ENCODE results near the gene TICAM1. TPM values are rescaled to one million over a fixed set of nuclear protein-coding genes. Genes with fewer than 3 reads are reported as not detected.
"Not testable (repeated sequence)": the region's sequence is repeated elsewhere in the genome, so short reads cannot be mapped to it uniquely, and the experiment has no call there.

Gene TICAM1
- total RNA-seq, 1 experiment from 2014 or later = 2.6 TPM

DNA sequence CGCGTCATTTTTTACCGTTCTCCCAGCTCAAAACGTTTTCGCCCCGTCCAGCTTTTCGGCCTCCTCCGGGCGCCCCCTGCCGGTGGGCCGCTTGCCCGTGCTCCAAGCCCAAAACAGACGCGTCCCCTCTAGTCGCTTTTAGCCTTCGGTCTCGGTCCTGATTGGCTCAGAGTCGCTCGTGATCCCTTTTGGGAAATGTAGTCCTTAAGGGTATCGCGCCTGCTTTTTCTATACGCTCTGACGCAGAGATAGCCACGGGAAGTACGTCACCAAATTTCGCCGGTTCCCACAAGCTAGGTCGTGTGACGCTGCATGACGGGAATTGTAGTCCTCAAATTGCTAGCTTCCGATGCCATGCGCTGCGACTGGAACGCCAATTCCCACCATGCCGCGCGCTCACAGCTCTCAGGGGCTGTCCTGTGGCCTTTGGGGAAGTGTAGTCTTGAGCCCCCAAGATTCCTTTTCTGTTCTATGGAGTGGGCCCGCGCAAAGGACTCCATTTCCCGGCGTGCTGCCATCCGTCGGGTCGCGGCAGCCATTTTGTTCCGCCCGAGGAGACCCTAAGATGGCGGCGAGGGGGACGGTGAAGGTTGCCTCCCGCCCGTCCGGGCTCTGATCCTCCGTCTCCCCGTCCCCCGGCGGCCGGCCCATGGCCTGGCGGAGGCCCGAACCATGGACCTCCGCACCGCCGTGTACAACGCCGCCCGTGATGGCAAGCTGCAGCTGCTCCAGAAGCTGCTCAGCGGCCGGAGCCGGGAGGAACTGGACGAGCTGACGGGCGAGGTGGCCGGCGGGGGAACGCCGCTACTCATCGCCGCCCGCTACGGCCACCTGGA, 40.1 kb downstream of the TICAM1 start, which contains the start of gene FEM1A:
FEM1A (plus strand) TSS at position 552 of the 836 bp plus-strand sequence; CDS start at position 673, 121 bp downstream.
- in situ Hi-C loops (cut with HindIII; ENCODE audit: low pct_unique_long_range_greater_than_20kb, low sequenced_read_pairs) = no loop called here
- DNase-seq (ENCODE audit: low read depth, low spot score) = peak; percentile 100

DNA sequence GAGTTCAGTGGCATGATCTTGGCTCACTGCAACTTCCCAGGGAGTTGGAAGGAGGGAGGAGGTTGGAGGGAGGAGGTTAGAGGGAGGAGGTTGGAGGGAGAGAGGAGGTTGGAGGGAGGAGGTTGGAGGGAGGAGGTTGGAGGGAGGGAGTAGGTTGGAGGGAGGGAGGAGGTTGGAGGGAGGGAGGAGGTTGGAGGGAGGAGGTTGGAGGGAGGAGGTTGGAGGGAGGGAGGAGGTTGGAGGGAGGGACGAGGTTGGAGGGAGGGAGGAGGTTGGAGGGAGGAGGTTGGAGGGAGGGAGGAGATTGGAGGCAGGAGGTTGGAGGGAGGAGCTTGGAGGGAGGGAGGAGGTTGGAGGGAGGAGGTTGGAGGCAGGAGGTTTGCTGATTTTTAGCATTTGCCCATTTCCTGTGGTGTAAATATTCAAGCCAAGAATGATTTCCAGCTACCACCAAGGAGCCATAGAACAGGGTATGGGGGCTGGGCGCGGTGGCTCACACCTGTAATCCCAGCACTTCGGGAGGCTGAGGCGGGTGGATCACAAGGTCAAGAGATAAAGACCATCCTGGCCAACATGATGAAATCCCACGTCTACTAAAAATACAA, 45.0 kb downstream of the TICAM1 start:
- in situ Hi-C loops (cut with HindIII; ENCODE audit: low pct_unique_long_range_greater_than_20kb, low sequenced_read_pairs); DNase-seq (ENCODE audit: low read depth, low spot score): not testable (repeated sequence)

DNA sequence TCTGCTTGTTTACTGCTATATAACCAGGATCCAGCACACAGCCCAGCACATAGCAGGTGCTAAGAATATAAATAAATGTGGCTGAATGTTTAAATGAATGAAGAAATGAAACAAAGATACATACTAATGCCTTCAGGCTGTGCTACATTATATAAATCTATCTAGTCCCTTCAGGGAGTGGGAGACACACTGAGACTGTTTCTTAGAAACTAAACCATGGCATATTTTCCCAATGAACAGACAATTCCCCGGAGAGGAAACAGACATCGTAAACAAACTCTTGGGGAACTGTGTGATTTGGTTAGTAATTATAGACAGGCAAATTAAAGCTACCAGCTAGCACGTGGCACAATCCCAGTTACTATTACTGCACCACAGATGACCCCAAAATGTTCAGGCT, 49.7 kb downstream of the TICAM1 start:
- DNase-seq (ENCODE audit: low read depth, low spot score) = no peak
- in situ Hi-C loops (cut with HindIII; ENCODE audit: low pct_unique_long_range_greater_than_20kb, low sequenced_read_pairs) = no loop called here

DNA sequence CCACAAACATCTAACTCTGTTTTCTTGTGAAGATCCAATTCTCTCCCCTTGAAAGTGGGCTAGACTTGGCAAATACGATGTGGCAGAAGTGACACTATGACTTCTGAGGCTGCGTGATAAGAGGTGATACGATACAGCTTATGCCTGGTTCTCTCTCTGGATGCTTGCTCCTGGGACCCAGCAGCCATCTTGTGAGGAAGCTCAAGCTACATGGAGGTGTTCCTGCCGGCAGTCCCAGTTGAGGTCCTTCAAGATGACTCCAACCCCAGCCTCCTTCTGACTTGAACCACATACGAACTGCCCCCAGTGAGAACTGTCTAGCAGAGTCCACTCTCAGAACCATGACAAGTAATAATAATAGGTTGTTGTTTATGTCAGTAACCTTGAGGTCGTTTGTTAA, 50.7 kb downstream of the TICAM1 start:
- in situ Hi-C loops (cut with HindIII; ENCODE audit: low pct_unique_long_range_greater_than_20kb, low sequenced_read_pairs) = no loop called here
- DNase-seq (ENCODE audit: low read depth, low spot score) = no peak

DNA sequence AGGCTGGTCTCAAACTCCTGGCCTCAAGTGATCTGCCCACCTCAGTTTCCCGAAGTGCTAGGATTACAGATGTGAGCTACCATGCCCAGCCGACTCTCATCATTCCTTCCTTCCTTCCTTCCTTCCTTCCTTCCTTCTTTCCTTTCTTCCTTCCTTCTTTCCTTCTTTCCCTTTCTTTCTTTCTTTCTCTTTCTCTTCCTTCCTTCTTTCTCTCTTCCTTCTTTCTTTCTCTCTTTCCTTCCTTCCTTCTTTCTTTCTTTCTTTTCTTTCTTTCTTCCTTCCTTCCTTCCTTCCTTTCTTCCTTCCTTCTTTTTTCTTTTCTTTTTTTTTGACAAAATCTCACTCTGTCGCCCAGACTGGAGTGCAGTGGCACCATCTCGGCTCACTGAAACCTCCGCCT, 53.4 kb downstream of the TICAM1 start:
- DNase-seq (ENCODE audit: low read depth, low spot score); in situ Hi-C loops (cut with HindIII; ENCODE audit: low pct_unique_long_range_greater_than_20kb, low sequenced_read_pairs): not testable (repeated sequence)

DNA sequence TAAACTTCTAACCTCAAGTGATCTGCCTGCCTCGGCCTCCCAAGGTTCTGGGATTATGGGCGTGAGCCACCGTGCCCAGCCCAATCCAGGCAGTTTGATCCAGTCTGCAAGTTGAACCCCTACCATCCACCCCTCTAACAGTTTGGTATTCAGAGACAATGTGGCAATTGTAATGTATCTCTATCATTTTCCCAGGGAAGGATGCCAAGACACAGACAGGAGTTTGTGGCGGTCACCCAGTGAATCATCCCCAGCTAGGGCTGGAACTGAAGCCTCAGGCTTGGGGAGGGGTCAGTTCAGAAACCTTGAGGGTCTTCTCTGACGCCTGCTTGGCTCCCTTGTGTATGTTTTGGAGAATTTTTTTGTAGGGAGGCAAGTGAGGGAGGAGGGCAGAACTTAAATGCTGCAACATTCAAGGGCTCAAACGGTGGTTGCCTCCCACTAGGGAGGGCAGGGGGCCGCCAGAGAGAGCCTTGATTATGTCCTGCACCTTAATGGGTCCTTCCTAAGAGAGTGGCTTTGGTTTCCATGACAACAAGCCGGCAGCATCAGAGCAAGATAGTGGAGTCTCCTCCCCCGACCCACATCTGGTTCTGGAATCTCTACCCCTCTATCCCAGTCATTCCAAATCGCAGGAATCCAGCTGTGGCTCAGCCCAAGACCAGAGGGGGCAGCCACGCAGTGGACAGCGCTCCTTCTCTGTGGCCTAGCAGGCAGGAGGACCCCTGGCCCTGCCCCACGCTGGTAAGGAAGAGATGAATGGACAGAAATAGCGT, 54.9 kb downstream of the TICAM1 start:
- DNase-seq (ENCODE audit: low read depth, low spot score) = peak; percentile 37
- in situ Hi-C loops (cut with HindIII; ENCODE audit: low pct_unique_long_range_greater_than_20kb, low sequenced_read_pairs) = no loop called here

DNA sequence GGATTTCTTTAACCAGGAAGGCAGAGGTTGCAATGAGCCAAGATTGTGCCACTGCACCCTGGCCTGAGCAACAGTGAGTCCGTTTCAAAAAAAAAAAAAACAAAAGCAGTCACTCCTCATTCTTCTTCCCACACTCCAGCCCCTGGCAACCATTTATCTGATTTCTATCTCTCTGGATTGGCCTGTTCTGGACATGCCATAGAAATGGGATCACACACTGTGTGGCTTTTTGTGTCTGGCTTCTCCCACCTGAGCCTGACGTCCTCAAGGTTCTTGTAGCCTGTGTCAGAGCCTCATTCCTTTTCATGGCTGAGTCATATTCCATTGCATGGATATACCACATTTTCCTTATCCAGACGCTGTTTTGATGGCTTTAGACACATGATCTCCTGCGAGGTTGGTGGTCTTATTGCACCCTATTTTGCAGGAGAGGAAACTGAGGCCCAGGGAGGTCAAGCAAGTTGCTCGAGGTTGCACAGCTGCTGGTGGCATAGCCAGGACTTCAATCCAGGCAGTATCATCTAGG, 55.8 kb downstream of the TICAM1 start:
- DNase-seq (ENCODE audit: low read depth, low spot score) = no peak
- in situ Hi-C loops (cut with HindIII; ENCODE audit: low pct_unique_long_range_greater_than_20kb, low sequenced_read_pairs) = no loop called here

DNA sequence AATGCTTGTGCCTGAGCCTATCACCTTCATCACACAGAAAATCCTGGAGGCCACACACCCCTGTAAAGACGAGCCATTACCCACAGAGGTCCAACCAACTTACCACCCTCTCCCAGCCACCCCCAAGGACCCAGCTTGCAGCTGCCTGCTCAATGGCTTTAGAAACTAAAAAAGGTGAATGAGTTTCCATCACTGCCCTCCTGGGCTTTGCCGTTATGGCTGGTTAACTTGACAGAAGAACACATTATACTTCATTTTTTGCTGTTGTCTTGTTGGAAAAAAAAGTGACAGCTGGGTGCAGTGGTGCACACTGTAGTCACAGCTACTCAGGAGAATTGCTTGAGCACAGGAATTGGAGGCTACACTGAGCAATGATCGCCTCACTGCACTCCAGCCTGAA, 57.4 kb downstream of the TICAM1 start:
- no peak for DNase-seq (ENCODE audit: low read depth, low spot score)
- in situ Hi-C loops (cut with HindIII; ENCODE audit: low pct_unique_long_range_greater_than_20kb, low sequenced_read_pairs) = no loop called here

DNA sequence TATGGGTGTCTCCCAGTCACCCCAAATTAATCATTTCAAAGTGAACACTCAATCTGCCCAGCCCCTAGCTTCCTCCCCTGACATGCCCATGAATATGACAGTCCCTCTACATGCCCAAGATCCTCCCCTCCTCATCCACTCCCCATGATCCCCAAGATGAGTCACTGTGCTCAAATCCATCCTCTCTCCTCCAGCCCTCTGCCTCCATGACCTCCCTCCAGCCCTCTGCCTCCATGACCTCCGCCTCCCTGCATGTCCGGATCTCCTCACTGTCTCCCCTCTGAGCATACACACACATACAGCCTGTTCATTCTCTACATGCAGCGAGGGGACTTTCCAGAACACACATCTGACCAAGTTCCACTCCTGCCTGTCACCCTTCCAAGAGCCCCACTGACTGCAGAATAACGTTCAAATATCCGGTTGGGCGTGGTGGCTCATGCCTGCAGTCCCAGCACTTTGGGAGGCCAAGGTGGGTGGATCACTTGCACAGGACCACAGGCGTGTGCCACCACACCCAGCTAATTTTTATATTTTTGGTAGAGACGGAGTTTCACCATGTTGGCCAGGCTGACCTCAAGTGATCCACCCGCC, 58.4 kb downstream of the TICAM1 start:
- no peak for DNase-seq (ENCODE audit: low read depth, low spot score)
- in situ Hi-C loops (cut with HindIII; ENCODE audit: low pct_unique_long_range_greater_than_20kb, low sequenced_read_pairs) = no loop called here

DNA sequence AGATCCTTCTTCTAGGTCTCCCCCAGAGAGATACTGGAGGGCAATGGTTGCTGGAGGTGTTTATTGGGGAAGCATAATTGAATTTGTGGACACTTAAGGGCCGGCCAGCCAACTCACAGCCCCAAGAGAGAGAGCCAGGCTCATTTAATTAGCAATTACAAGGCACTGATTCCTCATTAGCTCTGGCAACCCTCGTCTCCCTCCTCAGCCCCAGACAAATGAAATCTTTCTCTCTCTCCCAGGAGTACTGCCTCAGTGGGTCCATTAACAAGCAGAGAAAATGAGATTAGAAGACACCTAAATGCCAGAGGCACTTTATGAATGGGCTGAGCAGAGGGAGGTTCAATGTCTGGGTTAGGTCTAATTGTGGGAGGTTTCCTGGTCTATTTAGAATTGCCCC, 58.9 kb downstream of the TICAM1 start:
- DNase-seq (ENCODE audit: low read depth, low spot score) = no peak
- in situ Hi-C loops (cut with HindIII; ENCODE audit: low pct_unique_long_range_greater_than_20kb, low sequenced_read_pairs) = no loop called here

DNA sequence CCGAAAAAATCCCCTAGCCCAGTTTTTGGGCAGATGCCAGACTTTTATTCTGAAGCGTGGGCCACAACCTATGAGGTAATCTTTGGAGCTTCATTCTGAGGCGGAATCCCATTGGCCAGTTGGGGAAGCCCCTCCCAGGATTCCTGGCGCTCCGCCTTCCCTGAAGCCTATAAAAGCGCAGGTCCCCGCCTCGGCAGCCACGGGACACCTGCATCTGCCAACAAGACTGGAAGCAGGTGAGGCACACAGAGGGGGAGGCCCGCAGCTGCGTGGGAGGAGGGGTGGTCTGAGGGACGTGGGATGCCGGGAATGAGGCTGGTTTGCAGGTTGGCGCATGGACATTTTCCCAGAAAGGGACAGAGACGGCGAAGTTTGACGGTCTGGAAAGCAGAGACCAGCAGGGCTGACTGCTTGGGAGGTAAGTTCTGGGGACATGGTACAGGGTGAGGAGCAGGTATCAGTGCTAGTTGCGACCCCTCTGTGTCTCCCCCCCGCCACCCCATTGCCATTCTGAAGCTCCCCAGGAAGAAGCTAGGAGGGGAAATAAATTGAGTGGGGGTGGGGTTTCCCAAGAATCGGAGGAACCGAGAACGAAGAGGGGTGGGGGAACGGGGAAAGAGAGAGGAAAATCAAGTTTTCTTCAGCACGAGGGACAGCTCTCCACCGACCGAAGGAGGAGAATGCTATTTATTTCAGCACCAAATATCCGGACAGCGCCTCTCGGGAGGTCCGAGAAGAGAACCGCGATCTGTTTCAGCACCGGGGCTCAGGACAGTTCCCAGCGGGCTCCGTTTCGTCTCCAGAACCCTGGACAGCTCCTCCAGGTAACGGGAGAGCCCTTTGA, 62.4 kb downstream of the TICAM1 start:
- peak; percentile 80 for DNase-seq (ENCODE audit: low read depth, low spot score)
- in situ Hi-C loops (cut with HindIII; ENCODE audit: low pct_unique_long_range_greater_than_20kb, low sequenced_read_pairs) = no loop called here

Small RNA genes lying within 50 kb of the gene (small RNA-seq; reads per million reads assigned to genes)
- gene MIR7-3 = 0 reads per million in 2 experiments

Other genes starting within 250 kb of the TICAM1 start
- 2.8 and 3.5 TPM in 2 replicates for gene TNFAIP8L1, start 192.2 kb downstream of the TICAM1 start, total RNA-seq (2014; rRNA removed; shearing (Covaris generic))
- 321 and 322 TPM in 2 replicates for gene MYDGF, start 161.4 kb downstream of the TICAM1 start, total RNA-seq (2014; rRNA removed; shearing (Covaris generic))
- gene DPP9, start 107.9 kb downstream of the TICAM1 start, total RNA-seq (2014; rRNA removed; shearing (Covaris generic)) = 34.4 and 47.9 TPM in 2 replicates
- 10.7 and 11.6 TPM in 2 replicates for gene FEM1A, start 40.0 kb downstream of the TICAM1 start, total RNA-seq (2014; rRNA removed; shearing (Covaris generic))
- 36.2 and 42.2 TPM in 2 replicates for gene PLIN3, start 36.0 kb upstream of the TICAM1 start, total RNA-seq (2014; rRNA removed; shearing (Covaris generic))
- not detected in 2 replicates for gene ARRDC5, start 71.2 kb upstream of the TICAM1 start, total RNA-seq (2014; rRNA removed; shearing (Covaris generic))
- gene UHRF1, start 77.8 kb upstream of the TICAM1 start, total RNA-seq (2014; rRNA removed; shearing (Covaris generic)) = 5.3 and 5.7 TPM in 2 replicates
- gene KDM4B, start 137.4 kb upstream of the TICAM1 start, total RNA-seq (2014; rRNA removed; shearing (Covaris generic)) = 3.6 and 6.0 TPM in 2 replicates